Activated CD8-positive, alpha-beta T cell treated with anti-CD3 and anti-CD28 coated beads for 36 hours (primary cell): Measurements from ENCODE around the gene TLN1. TPM values are rescaled to one million over a fixed set of nuclear protein-coding genes. Genes with fewer than 3 reads are reported as not detected.

Source experiments
- ATAC-seq: fragments of 200-7000 bp; cut with Tn5 transposase; one replicate; pipeline ENCODE4 v1.10.0; 2021; ENCODE audit warnings: mild to moderate bottlenecking, moderate library complexity
- CTCF ChIA-PET: fragments of 350-600 bp; sonication (Branson Sonifier 250); formaldehyde crosslinking; loops from one replicate; lab custom pipeline; 2021; ENCODE audit warnings: antibody characterized with exemption; lab: Charles Lee
- POLR2A ChIA-PET: fragments of 350-600 bp; sonication (Branson Sonifier 250); formaldehyde crosslinking; loops from one replicate; lab custom pipeline; 2021; ENCODE audit warnings: antibody characterized with exemption; lab: Charles Lee
- DNase-seq: peaks from one replicate; pipeline ENCODE4 v3.0.0-alpha.2; 2020
- H3K27ac Mint-ChIP-seq: one replicate; pipeline ENCODE4 v1.8.0; 2021; ENCODE audit warnings: mild to moderate bottlenecking, mixed read lengths
- H3K27me3 Mint-ChIP-seq: one replicate; pipeline ENCODE4 v1.8.0; 2021; ENCODE audit warnings: mixed read lengths
- H3K36me3 Mint-ChIP-seq: one replicate; pipeline ENCODE4 v1.8.0; 2021; ENCODE audit warnings: low read depth, mixed read lengths
- H3K4me1 Mint-ChIP-seq: one replicate; pipeline ENCODE4 v1.8.0; 2021; ENCODE audit warnings: low read depth, mixed read lengths
- H3K4me3 Mint-ChIP-seq: one replicate; pipeline ENCODE4 v1.8.0; 2021; ENCODE audit warnings: mild to moderate bottlenecking, moderate library complexity, mixed read lengths
- H3K9me3 Mint-ChIP-seq: one replicate; pipeline ENCODE4 v1.8.0; 2021; ENCODE audit warnings: mixed read lengths
- intact Hi-C: fragments of 100-400 bp; cut with micrococcal nuclease; formaldehyde crosslinking; loops from one replicate; pipeline ENCODE4 v1.10.0; 2022
- total RNA-seq, 2 experiments: library from RNA; stranded (reverse); gene quantifications; one replicate each; pipeline ENCODE4 v1.2.3, GENCODE V29; 2021
- TF ChIP-seq, protein P1 (sequence below): fragments of 200-600 bp; IDR thresholded peaks from one replicate; pipeline ENCODE4 v1.8.0; 2022; ENCODE audit warnings: antibody characterized with exemption, mild to moderate bottlenecking

The TLN1 gene
- total RNA-seq, 2 experiments from 2014 or later: 212 to 219 TPM

GRCh38 chr9:35689542-35690293, 42.3 kb downstream of the TLN1 start, which contains the start of gene TPM2:
TSS of gene TPM2 (minus strand) at chr9:35689925. CDS start at chr9:35689817, 108 bp downstream.
- intact Hi-C loops: no loop called here
- Mint-ChIP-seq H3K36me3 (no peaks in the 10 kb centered on the region), H3K4me1 (peaks cover 18% of the 10 kb centered on the region), H3K9me3 (no peaks in the 10 kb centered on the region), H3K27ac (peak within 1 kb of the TSS; percentile 55), H3K4me3 (peak within 1 kb of the TSS; percentile 72), H3K27me3 (no peaks in the 10 kb centered on the region)
- no peak for DNase-seq
- ChIA-PET CTCF (interaction anchor here (1.3 to 12.7 kb wide), 6 partner anchors 24 to 86 kb away, joined by 3 to 313 read pairs (median 6); partner anchors contain the start of genes ARHGEF39, CA9, CCDC107 and CREB3), POLR2A (interaction anchor here (0.6 to 2.4 kb wide), 2 partner anchors 25 to 32 kb away, joined by 3 to 12 read pairs; partner anchors contain the start of genes ARHGEF39, CCDC107 and RMRP)
- TF ChIP-seq, protein P1, sequence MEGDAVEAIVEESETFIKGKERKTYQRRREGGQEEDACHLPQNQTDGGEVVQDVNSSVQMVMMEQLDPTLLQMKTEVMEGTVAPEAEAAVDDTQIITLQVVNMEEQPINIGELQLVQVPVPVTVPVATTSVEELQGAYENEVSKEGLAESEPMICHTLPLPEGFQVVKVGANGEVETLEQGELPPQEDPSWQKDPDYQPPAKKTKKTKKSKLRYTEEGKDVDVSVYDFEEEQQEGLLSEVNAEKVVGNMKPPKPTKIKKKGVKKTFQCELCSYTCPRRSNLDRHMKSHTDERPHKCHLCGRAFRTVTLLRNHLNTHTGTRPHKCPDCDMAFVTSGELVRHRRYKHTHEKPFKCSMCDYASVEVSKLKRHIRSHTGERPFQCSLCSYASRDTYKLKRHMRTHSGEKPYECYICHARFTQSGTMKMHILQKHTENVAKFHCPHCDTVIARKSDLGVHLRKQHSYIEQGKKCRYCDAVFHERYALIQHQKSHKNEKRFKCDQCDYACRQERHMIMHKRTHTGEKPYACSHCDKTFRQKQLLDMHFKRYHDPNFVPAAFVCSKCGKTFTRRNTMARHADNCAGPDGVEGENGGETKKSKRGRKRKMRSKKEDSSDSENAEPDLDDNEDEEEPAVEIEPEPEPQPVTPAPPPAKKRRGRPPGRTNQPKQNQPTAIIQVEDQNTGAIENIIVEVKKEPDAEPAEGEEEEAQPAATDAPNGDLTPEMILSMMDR: no peak
- no peak for ATAC-seq

DNA sequence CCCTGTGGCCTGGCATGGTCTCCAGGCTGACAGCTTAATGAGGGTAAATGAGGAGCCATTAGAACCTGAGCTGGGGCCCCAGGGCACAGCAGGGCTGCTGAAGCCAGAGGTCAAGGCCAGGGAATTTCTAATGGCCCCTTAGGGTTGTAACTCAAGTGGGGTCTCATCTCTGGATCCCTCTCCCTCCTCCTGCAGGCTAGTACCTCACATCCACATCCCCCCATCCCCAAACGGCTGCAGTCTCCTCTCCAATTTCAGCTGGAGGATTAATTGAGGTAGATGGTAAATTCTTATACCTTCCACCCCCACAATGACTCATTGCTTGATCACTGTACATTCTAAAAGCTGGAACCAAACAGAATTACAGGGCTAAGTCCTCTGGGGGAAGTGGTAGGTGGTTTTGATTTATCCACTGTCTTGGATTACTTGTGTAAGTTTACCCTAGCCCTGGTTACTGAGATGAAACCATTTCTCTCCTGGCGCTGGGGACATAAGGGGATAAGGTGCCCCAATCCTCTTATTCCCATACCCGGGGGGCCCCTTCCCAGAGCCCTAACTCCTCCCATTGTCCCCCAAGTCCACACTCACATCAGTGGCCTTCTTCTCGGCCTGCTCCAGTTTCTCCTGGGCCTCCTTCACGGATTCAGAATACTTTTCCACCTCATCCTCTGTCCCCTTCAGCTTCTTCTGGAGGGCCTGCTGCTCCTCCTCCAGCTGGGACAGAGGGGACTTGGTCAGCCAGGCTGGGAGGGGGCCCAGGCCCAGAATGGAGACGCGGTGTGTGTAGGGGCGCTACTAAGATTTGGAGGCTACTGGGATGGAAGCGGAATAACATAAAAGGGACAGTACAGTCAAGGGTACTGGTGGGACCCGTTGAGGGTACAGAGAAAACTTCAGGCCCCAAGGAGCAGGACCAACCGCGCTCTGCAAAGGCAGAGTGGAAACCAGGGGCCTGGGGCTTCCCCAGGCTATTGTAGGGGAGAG, 43.1 kb downstream of the TLN1 start:
- ChIA-PET CTCF (interaction anchor here (1.4 to 12.7 kb wide), 5 partner anchors 8 to 78 kb away, joined by 6 to 313 read pairs (median 106); partner anchors contain the start of genes ARHGEF39, CA9, CCDC107 and CREB3), POLR2A (interaction anchor here (1.2 to 2.4 kb wide), 4 partner anchors 16 to 80 kb away, joined by 4 to 12 read pairs (median 6); partner anchors contain the start of genes ARHGEF39, CA9, CCDC107 and RMRP)
- H3K4me1 Mint-ChIP-seq: peaks cover 18% of the 10 kb centered on the region
- no peaks in the 10 kb centered on the region for H3K27me3 Mint-ChIP-seq
- DNase-seq: peak; percentile 22
- peak overlapping the region; percentile 34 for H3K4me3 Mint-ChIP-seq
- peak overlapping the region; percentile 55 for H3K27ac Mint-ChIP-seq
- no peaks in the 10 kb centered on the region for H3K9me3 Mint-ChIP-seq
- peak; percentile 84 for ATAC-seq
- H3K36me3 Mint-ChIP-seq: no peaks in the 10 kb centered on the region
- TF ChIP-seq, protein P1: no peak
- intact Hi-C loops: no loop called here

DNA sequence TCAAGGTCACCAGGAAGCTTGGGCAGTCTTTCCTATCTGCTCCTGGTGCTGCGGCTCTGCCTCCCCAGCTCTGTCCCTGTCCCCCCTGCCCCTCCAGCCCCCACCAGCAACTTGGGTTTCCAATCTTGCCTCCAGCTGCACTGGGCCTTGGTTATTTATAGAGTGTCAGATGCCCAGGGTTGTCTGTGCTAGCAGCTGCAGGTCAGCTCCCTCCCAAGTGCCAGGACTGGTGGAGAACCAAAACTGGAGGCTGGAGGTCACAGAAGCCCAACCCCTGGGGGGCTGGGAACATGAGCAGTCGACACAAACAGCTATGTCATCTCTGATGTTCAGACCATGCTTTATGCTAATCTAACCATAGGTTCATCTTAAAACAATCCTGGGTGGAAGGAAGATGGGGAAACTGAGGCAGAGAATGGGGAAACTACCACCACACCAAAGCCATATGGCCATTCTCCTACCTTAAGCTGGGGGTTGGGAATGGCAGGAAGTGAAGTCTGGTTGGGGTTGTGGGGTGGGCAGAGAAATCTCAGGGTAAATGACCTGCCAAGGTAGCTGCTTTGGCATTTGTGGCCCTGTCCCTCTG, 43.9 kb downstream of the TLN1 start:
- TF ChIP-seq, protein P1: no peak
- ChIA-PET CTCF (interaction anchor here (0.7 to 12.7 kb wide), 6 partner anchors 9 to 78 kb away, joined by 3 to 313 read pairs (median 57); partner anchors contain the start of genes ARHGEF39, CA9, CCDC107 and CREB3), POLR2A (interaction anchor here (1.2 to 2.4 kb wide), 5 partner anchors 15 to 79 kb away, joined by 3 to 12 read pairs (median 5); partner anchors contain the start of genes ARHGEF39, CA9, CCDC107 and RMRP)
- intact Hi-C loops: no loop called here
- Mint-ChIP-seq H3K9me3 (no peaks in the 10 kb centered on the region), H3K4me1 (peaks cover 18% of the 10 kb centered on the region), H3K36me3 (no peaks in the 10 kb centered on the region), H3K4me3 (no peak overlapping the region), H3K27ac (no peak overlapping the region), H3K27me3 (no peaks in the 10 kb centered on the region)
- DNase-seq: no peak
- ATAC-seq: no peak

DNA sequence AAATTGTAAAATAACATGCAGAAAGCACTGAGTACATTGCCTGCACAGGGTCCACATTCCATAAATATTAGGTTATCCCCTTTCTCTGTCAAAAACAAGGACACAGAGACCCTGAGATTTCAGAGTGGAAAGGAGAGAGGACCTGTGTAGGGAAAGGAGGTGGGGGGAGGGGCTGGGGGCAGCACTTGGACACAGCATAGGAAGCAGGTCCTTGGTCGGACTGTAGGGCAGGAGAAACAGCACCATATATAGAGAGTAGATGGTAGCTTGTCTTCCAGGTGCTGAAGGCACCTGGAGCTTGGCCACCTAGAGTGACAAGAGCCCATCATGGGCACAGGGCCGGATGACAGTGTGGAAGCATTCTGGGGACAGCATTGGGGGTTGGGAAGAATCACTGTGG, 44.7 kb downstream of the TLN1 start:
- no peak overlapping the region for H3K27ac Mint-ChIP-seq
- DNase-seq: no peak
- TF ChIP-seq, protein P1: no peak
- no peak for ATAC-seq
- POLR2A ChIA-PET: interaction anchor here (1.3 to 2.4 kb wide), 3 partner anchors 23 to 29 kb away, joined by 3 to 12 read pairs (median 8); partner anchors contain the start of genes ARHGEF39, CCDC107 and RMRP
- H3K9me3 Mint-ChIP-seq: no peaks in the 10 kb centered on the region
- CTCF ChIA-PET: interaction anchor here (0.7 to 12.7 kb wide), 4 partner anchors 10 to 69 kb away, joined by 3 to 313 read pairs (median 138); partner anchors contain the start of genes ARHGEF39, CA9, CCDC107 and CREB3
- intact Hi-C loops: no loop called here
- H3K27me3 Mint-ChIP-seq: no peaks in the 10 kb centered on the region
- H3K4me1 Mint-ChIP-seq: peaks cover 18% of the 10 kb centered on the region
- no peaks in the 10 kb centered on the region for H3K36me3 Mint-ChIP-seq
- no peak overlapping the region for H3K4me3 Mint-ChIP-seq
